HepG2 (cell line): ENCODE results near the gene TICAM2. TPM values are rescaled to one million over a fixed set of nuclear protein-coding genes. Genes with fewer than 3 reads are reported as not detected.

Source experiments
- ATAC-seq: fragments of 200-7000 bp; cut with Tn5 transposase; 3 replicates; pipeline ENCODE4 v1.9.1; 2020; ENCODE audit warnings: mild to moderate bottlenecking, moderate library complexity
- BruUV-seq: library from RNA; stranded (reverse); fragments of 400-500 nt; replicated peaks from 2 replicates; lab custom pipeline; 2021; lab: Mats Ljungman, UMichigan
- CTCF ChIA-PET: fragments of 300-600 bp; formaldehyde crosslinking; extraction: SDS; loops from one replicate; lab custom pipeline; 2021; ENCODE audit warnings: low total read pairs, inconsistent platforms, low intra/inter-chr PET ratio; lab: Yijun Ruan, JAX
- POLR2A ChIA-PET: fragments of 350-600 bp; sonication (Branson Sonifier 250); formaldehyde crosslinking; loops from one replicate; lab custom pipeline; 2020; ENCODE audit warnings: antibody characterized with exemption, inconsistent platforms; lab: Yijun Ruan, JAX
- DNase-seq: peaks from one replicate; pipeline ENCODE4 v3.0.0-alpha.2; 2015; ENCODE audit warnings: low spot score
- FAIRE-seq: peaks from 3 replicates; lab custom pipeline; 2011; peaks lifted over from hg19 to GRCh38; lab: Jason Lieb, UNC
- H2AFZ ChIP-seq: one replicate; pipeline ENCODE4 v1.6.1; 2011; ENCODE audit warnings: low read length, inconsistent platforms
- H3K27ac ChIP-seq: fragments of 300-600 bp; 3 replicates; pipeline ENCODE4 v1.8.0; 2011; ENCODE audit warnings: mixed run types, mild to moderate bottlenecking, mixed read lengths, low read length, inconsistent platforms; ENCODE audit not compliant: insufficient read depth; ENCODE audit errors: extremely low read length
- H3K27me3 ChIP-seq, 2 experiments: fragments of 200-600 bp in 1 of 2; 2 replicates in 1 of 2; 3 replicates in 1 of 2; pipeline versions ENCODE4 v1.6.0 to v1.8.0; 2011; ENCODE audit warnings: low read length in 2 of 2, mild to moderate bottlenecking in 2 of 2, moderate library complexity in 2 of 2, inconsistent platforms in 1 of 2; ENCODE audit not compliant: insufficient read depth in 2 of 2, control insufficient read depth in 1 of 2
- H3K36me3 ChIP-seq, 2 experiments: fragments of 200-600 bp in 1 of 2; replicated peaks in 1 of 2; 2 replicates in 1 of 2; 3 replicates in 1 of 2; pipeline versions ENCODE4 v1.5.1 to v1.8.0; 2011; ENCODE audit warnings: low read length in 2 of 2, inconsistent platforms in 1 of 2; ENCODE audit not compliant: insufficient read depth in 2 of 2, control insufficient read depth in 1 of 2
- H3K4me1 ChIP-seq: 2 replicates; pipeline ENCODE4 v1.5.1; 2012; ENCODE audit warnings: low read length, inconsistent platforms; ENCODE audit not compliant: insufficient read depth
- H3K4me2 ChIP-seq: 2 replicates; pipeline ENCODE4 v1.6.0; 2011; ENCODE audit warnings: low read depth, low read length, inconsistent platforms
- H3K4me3 ChIP-seq, 3 experiments: fragments of 200-600 bp in 1 of 3; sonication (generic), shearing (Covaris generic) in 1 of 3; replicated peaks in 1 of 3; 2 replicates each; pipeline ENCODE4 v1.5.1; 2011 to 2016; ENCODE audit warnings: low read length in 3 of 3, inconsistent platforms in 2 of 3, low read depth in 2 of 3, mild to moderate bottlenecking in 2 of 3, control low read depth in 1 of 3, mixed read lengths in 1 of 3; ENCODE audit not compliant: insufficient read depth in 1 of 3
- H3K79me2 ChIP-seq: one replicate; pipeline ENCODE4 v1.6.1; 2011; ENCODE audit warnings: low read length, inconsistent platforms; ENCODE audit not compliant: insufficient read depth
- H3K9ac ChIP-seq: 2 replicates; pipeline ENCODE4 v1.6.0; 2011; ENCODE audit warnings: mild to moderate bottlenecking, low read depth, low read length, inconsistent platforms; ENCODE audit not compliant: insufficient read depth
- H3K9me3 ChIP-seq: 2 replicates; pipeline ENCODE4 v1.5.1; 2012; ENCODE audit warnings: mild to moderate bottlenecking, low read length
- H4K20me1 ChIP-seq: 2 replicates; pipeline ENCODE4 v1.6.0; 2011; ENCODE audit warnings: inconsistent platforms, mild to moderate bottlenecking, low read length, moderate library complexity; ENCODE audit not compliant: insufficient read depth
- ARNT ChIP-seq: fragments of 450-650 bp; IDR thresholded peaks from 2 replicates; pipeline ENCODE4 v1.6.1; 2017
- FOXO1 ChIP-seq: sonication (generic); formaldehyde crosslinking; IDR thresholded peaks from 2 replicates; pipeline ENCODE4 v1.4.0; 2020; ENCODE audit warnings: missing genetic modification reagents
- FUBP1 ChIP-seq: sonication (generic); formaldehyde crosslinking; IDR thresholded peaks from 2 replicates; pipeline ENCODE4 v1.5.1; 2020; ENCODE audit warnings: missing genetic modification reagents, mild to moderate bottlenecking, borderline replicate concordance
- GATAD2A ChIP-seq: IDR thresholded peaks from 2 replicates; pipeline ENCODE4 v1.6.1; 2016
- IRF2 ChIP-seq: IDR thresholded peaks from 2 replicates; pipeline ENCODE4 v1.6.1; 2018; ENCODE audit warnings: missing genetic modification reagents, missing compliant biosample characterization
- NFE2 ChIP-seq: sonication (generic); formaldehyde crosslinking; IDR thresholded peaks from 2 replicates; pipeline ENCODE4 v1.4.0; 2020; ENCODE audit warnings: missing genetic modification reagents
- ONECUT2 ChIP-seq: sonication (generic); formaldehyde crosslinking; IDR thresholded peaks from 2 replicates; pipeline ENCODE4 v1.4.0; 2020; ENCODE audit warnings: missing genetic modification reagents
- PHF5A ChIP-seq: IDR thresholded peaks from one replicate; pipeline ENCODE4 v1.6.1; 2018; ENCODE audit warnings: low read depth, missing genetic modification reagents; ENCODE audit not compliant: unreplicated experiment
- POLR2A ChIP-seq, 2 experiments: IDR thresholded peaks; 2 replicates each; pipeline ENCODE4 v1.6.1; 2011; ENCODE audit warnings: low read depth in 2 of 2, low read length in 2 of 2, mild to moderate bottlenecking in 1 of 2, moderate library complexity in 1 of 2; ENCODE audit not compliant: insufficient read depth in 1 of 2
- SMAD3 ChIP-seq: sonication (generic); formaldehyde crosslinking; IDR thresholded peaks from 2 replicates; pipeline ENCODE4 v1.4.0; 2020; ENCODE audit warnings: missing genetic modification reagents
- TIGD3 ChIP-seq: sonication (generic); formaldehyde crosslinking; IDR thresholded peaks from 2 replicates; pipeline ENCODE4 v1.5.1; 2020; ENCODE audit warnings: mild to moderate bottlenecking, missing genetic modification reagents, borderline replicate concordance
- ZFX ChIP-seq: sonication (generic); formaldehyde crosslinking; IDR thresholded peaks from 2 replicates; pipeline ENCODE4 v1.4.0; 2020; ENCODE audit warnings: mild to moderate bottlenecking, low read depth, missing genetic modification reagents, moderate library complexity
- ZNF160 ChIP-seq: sonication (generic); formaldehyde crosslinking; IDR thresholded peaks from 2 replicates; pipeline ENCODE4 v1.8.0; 2022; ENCODE audit warnings: mild to moderate bottlenecking, inconsistent platforms, missing genetic modification reagents
- ZNF256 ChIP-seq: sonication (generic); formaldehyde crosslinking; conservative IDR thresholded peaks from 2 replicates; pipeline ENCODE4 v1.4.0; 2020; ENCODE audit warnings: missing genetic modification reagents
- ZNF331 ChIP-seq: sonication (generic); formaldehyde crosslinking; IDR thresholded peaks from 2 replicates; pipeline ENCODE4 v1.4.0; 2020; ENCODE audit warnings: missing genetic modification reagents
- ZNF484 ChIP-seq: sonication (generic); formaldehyde crosslinking; IDR thresholded peaks from 2 replicates; pipeline ENCODE4 v1.5.1; 2020; ENCODE audit warnings: mild to moderate bottlenecking, low read depth, missing genetic modification reagents, borderline replicate concordance
- WGBS: methylation state at CpG from one replicate; pipeline ENCODE4 v1.1.6; 2017; ENCODE audit warnings: low lambda C conversion rate; 5-methylcytosine and 5-hydroxymethylcytosine counted together
- in situ Hi-C: cut with HindIII; loops from 2 replicates; pipeline ENCODE4 v1.10.0; 2017; ENCODE audit warnings: low pct_unique_long_range_greater_than_20kb; ENCODE audit not compliant: extremely low pct_ligation_motif_present
- intact Hi-C: fragments of 100-400 bp; cut with micrococcal nuclease; formaldehyde crosslinking; loops from one replicate; pipeline ENCODE4 v1.10.0; 2022; ENCODE audit not compliant: unreplicated experiment
- polyA plus RNA-seq, 8 experiments: library from polyadenylated mRNA; depleted of rRNA in 3 of 8; stranded (reverse) in 7 of 8; unstranded in 1 of 8; fragments of >200 nt; fragmentation: Illumina TruSeq in 4 of 8; extraction: Trizol in 4 of 8; gene quantifications; 2 replicates each; pipeline versions ENCODE4 v1.2.1 to v1.2.3, GENCODE V29; 2011 to 2016; ENCODE audit warnings: low read depth in 4 of 8, missing spikeins in 1 of 8, mixed read lengths in 1 of 8; ENCODE audit not compliant: insufficient read depth in 1 of 8
- total RNA-seq, 5 experiments: library from RNA; depleted of rRNA; stranded (reverse); fragments of >200 nt; fragmentation: Illumina TruSeq; extraction: Trizol; gene quantifications; 2 replicates each; pipeline ENCODE4 v1.2.3, GENCODE V29; 2016; ENCODE audit warnings: low read depth in 1 of 5
- TF ChIP-seq, protein P1 (sequence below): fragments of 450-650 bp; IDR thresholded peaks from 2 replicates; pipeline ENCODE4 v1.6.1; 2017
- TF ChIP-seq, protein P2 (sequence below): sonication (generic); formaldehyde crosslinking; conservative IDR thresholded peaks from 2 replicates; pipeline ENCODE4 v1.8.0; 2022; ENCODE audit warnings: low read depth, missing genetic modification reagents
- TF ChIP-seq, protein P3 (sequence below): sonication (generic); formaldehyde crosslinking; IDR thresholded peaks from 2 replicates; pipeline ENCODE4 v1.5.0; 2020; ENCODE audit warnings: missing genetic modification reagents

Gene TICAM2
- total and polyA plus RNA-seq, 2 of the 13 experiments (the other 11 are each of a cell fraction or from before 2014, with no cell fraction given) = 0.04 TPM; not detected in 1

GRCh38 chr5:115616892-115617291 is 14.6 kb upstream of the TICAM2 start:
- DNase-seq (no peak), ATAC-seq (no peak), FAIRE-seq (no peak)
- Histone ChIP-seq H2AFZ (no peak overlapping the region), H3K4me2 (no peak overlapping the region), H4K20me1 (peaks cover 14% of the 10 kb centered on the region; the same call in 1 of the 2 replicates), H3K27ac (no peak overlapping the region), H3K9ac (no peak overlapping the region), H3K4me1 (peaks cover 8% of the 10 kb centered on the region), H3K27me3 (no peaks in the 10 kb centered on the region), H3K36me3 (peaks cover 9 to 63% of the 10 kb centered on the region in 2 experiments), H3K4me3 (no peak overlapping the region), H3K79me2 (peaks cover 19% of the 10 kb centered on the region), H3K9me3 (no peaks in the 10 kb centered on the region)
- POLR2A ChIA-PET = no interaction called here
- intact Hi-C loops = no loop called here
- WGBS = 89% methylated on average over 1 of the region's 1 CpG
- CTCF ChIA-PET = no interaction called here
- BruUV-seq = no TSS peak
- in situ Hi-C loops = no loop called here
- TF ChIP-seq PHF5A (no peak), SMAD3 (CRISPR knock-in tag) (no peak), POLR2A (IDR thresholded peaks at IDR 0.05; ENCODE audit: insufficient read depth in 1 of 2, low read depth in 2 of 2, low read length in 2 of 2) (no peak), FUBP1 (CRISPR knock-in tag) (no peak), IRF2 (no peak), ZNF331 (CRISPR knock-in tag) (no peak), FOXO1 (no peak), ZNF160 (CRISPR knock-in tag) (no peak), TIGD3 (CRISPR knock-in tag) (no peak), ZFX (no peak), ONECUT2 (CRISPR knock-in tag) (no peak), GATAD2A (CRISPR knock-in tag) (no peak), ZNF484 (no peak), ARNT (no peak), NFE2 (CRISPR knock-in tag) (no peak), ZNF256 (CRISPR knock-in tag) (no peak)
- TF ChIP-seq, protein P1, sequence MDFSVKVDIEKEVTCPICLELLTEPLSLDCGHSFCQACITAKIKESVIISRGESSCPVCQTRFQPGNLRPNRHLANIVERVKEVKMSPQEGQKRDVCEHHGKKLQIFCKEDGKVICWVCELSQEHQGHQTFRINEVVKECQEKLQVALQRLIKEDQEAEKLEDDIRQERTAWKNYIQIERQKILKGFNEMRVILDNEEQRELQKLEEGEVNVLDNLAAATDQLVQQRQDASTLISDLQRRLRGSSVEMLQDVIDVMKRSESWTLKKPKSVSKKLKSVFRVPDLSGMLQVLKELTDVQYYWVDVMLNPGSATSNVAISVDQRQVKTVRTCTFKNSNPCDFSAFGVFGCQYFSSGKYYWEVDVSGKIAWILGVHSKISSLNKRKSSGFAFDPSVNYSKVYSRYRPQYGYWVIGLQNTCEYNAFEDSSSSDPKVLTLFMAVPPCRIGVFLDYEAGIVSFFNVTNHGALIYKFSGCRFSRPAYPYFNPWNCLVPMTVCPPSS = no peak
- TF ChIP-seq, protein P2, sequence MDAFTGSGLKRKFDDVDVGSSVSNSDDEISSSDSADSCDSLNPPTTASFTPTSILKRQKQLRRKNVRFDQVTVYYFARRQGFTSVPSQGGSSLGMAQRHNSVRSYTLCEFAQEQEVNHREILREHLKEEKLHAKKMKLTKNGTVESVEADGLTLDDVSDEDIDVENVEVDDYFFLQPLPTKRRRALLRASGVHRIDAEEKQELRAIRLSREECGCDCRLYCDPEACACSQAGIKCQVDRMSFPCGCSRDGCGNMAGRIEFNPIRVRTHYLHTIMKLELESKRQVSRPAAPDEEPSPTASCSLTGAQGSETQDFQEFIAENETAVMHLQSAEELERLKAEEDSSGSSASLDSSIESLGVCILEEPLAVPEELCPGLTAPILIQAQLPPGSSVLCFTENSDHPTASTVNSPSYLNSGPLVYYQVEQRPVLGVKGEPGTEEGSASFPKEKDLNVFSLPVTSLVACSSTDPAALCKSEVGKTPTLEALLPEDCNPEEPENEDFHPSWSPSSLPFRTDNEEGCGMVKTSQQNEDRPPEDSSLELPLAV (CRISPR knock-in tag) = no peak
- TF ChIP-seq, protein P3, sequence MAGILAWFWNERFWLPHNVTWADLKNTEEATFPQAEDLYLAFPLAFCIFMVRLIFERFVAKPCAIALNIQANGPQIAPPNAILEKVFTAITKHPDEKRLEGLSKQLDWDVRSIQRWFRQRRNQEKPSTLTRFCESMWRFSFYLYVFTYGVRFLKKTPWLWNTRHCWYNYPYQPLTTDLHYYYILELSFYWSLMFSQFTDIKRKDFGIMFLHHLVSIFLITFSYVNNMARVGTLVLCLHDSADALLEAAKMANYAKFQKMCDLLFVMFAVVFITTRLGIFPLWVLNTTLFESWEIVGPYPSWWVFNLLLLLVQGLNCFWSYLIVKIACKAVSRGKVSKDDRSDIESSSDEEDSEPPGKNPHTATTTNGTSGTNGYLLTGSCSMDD (CRISPR knock-in tag) = no peak
